Activated effector memory CD4-positive, alpha-beta T cell treated with anti-CD3 and anti-CD28 coated beads, Interleukin-2, amount 50 U/mL, for 16 hours (primary cell): ENCODE results near the gene STX7.

Experiments
- DNase-seq: peaks from one replicate; pipeline ENCODE4 v3.0.0-alpha.2; 2020

STX7 gene

GRCh38 chr6:132411296-132411695 is 101.6 kb downstream of the STX7 start:
- no peak for DNase-seq

DNA sequence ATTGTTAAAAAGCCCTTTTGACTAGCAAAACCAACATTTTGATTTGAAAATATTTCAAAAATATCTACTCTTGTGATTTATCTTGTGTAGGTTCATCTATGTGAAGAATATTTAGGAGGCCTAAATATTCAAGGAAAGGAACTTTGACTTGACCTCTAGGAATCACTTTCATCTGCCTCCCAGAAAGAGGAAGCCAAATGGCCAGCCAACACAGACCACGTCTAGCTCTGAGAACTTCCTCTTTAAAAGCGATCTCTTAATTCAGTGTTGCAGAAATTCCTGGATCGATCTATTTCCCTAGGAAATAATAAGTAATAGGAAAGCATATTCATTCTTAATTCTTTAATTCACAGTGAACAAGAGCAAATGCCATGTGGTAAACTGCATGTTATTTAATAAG is 102.1 kb downstream of the STX7 start:
- DNase-seq, result no peak

GRCh38 chr6:132405143-132405915 is 107.6 kb downstream of the STX7 start:
- DNase-seq, result no peak

DNA sequence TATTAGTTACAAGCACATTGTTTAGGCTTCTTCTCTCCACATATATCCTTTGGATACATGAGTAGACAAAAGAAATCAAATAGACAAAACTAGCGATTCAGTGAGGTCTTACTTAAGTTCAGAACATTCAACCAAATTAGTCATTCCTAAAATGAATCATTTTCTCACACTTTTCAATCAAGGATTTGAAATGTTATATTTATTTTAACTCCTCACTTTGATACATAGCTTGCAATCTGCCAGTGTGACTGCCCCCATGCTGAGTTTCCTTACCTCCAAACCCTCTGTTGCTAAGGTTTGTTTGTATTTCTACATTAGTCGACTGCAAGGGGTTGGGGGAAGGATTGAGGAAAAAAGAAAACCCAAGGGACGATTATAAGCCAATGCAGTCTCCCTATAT is 108.2 kb downstream of the STX7 start:
- DNase-seq, result no peak

GRCh38 chr6:132404330-132404729 is 108.6 kb downstream of the STX7 start:
- DNase-seq, result no peak

- DNase-seq, result no peak
These were observed 111.2 kb downstream of the STX7 start for GRCh38 chr6:132401618-132402285.

DNA sequence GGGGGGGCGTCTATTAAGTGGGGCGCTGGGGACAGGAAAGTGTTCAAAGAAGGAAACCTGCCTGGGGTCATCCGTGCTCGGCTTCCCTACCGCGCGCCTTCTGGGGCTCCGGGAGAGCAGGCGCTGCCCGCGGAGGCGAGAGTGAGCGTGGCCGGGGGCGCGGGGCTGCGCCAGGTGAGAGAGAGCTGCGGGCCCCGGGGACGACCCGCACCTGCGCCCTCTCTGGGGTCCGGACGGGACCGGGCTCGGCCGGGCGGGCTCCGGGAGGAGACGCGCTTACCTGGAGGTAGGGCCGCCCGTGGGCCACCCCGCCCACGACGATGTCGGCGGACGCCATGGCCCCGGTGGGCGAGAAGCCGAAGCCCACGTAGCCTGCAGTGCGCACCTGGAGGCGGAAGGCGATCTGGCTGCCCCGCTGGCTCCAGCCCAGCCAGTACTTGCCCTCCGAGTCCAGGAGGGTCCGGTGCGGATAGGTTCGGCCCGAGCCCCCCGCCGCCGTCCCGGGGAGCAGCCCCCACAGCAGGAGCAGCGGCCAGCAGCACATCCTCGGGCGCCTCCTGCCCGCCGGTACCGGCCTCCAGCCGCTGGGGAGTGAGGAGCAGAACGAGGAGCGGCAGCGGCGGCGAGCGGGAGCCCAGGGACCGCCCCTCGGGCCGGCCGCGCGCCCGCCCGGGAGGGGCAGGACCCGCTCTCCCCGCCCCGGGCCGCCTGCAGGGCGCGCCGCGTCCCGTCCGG is 111.9 kb downstream of the STX7 start, which contains the start of gene MOXD1:
MOXD1 (minus strand) TSS at position 593 of the 735 bp plus-strand sequence; CDS start at position 544, 49 bp downstream.
- no peak for DNase-seq

DNA sequence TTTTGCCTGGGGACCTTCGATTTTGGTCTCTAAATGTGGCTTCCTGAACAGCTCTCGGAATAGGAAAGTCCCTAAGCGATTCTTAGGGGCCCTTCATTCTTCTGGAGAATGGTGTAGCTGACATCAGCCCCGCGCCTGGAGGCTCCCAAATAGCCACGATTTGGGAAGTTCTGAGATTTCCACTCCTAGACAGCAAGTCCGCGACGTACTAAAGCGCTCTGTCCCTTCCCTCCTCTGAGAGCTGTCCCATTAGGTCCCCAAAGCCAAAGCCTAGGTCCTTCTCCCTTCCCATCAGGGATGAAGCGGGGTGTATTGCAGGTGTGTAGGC is 112.4 kb downstream of the STX7 start:
- no peak for DNase-seq

GRCh38 chr6:132399376-132400074 is 113.4 kb downstream of the STX7 start:
- DNase-seq, result no peak
